H1 (cell line): ENCODE results near the gene RCOR2. TPM values are rescaled to one million over a fixed set of nuclear protein-coding genes. Genes with fewer than 3 reads are reported as not detected.

ENCODE experiments used
- CTCF ChIA-PET: fragments of 300-600 bp; sonication (Branson Sonifier 250); formaldehyde crosslinking; loops from one replicate; lab custom pipeline; 2021; ENCODE audit not compliant: partially characterized antibody; lab: Charles Lee
- POLR2A ChIA-PET: fragments of 300-600 bp; sonication (Branson Sonifier 250); formaldehyde crosslinking; loops from one replicate; lab custom pipeline; 2021; ENCODE audit warnings: inconsistent platforms; ENCODE audit not compliant: partially characterized antibody; lab: Charles Lee
- DNase-seq, 2 experiments: peaks; one replicate each; pipeline versions ENCODE4 v3.0.0 to v3.0.0-alpha.2; 2010 to 2022; ENCODE audit warnings: low spot score in 2 of 2, low read depth in 1 of 2, mixed read lengths in 1 of 2
- FAIRE-seq: peaks from 2 replicates; lab custom pipeline; 2011; peaks lifted over from hg19 to GRCh38; lab: Jason Lieb, UNC
- H2AFZ ChIP-seq: 2 replicates; pipeline ENCODE4 v1.8.1; 2012; ENCODE audit warnings: low read length, inconsistent platforms
- H2AK5ac ChIP-seq: 2 replicates; pipeline ENCODE4 v1.6.1; 2013; ENCODE audit warnings: low read depth, low read length
- H2BK120ac ChIP-seq: replicated peaks from 2 replicates; pipeline ENCODE3; 2013; ENCODE audit warnings: low read depth, low read length, inconsistent platforms
- H2BK12ac ChIP-seq: 2 replicates; pipeline ENCODE4 v1.6.1; 2013; ENCODE audit warnings: low read depth, low read length
- H2BK15ac ChIP-seq: 2 replicates; pipeline ENCODE4 v1.6.1; 2013; ENCODE audit warnings: low read length
- H2BK20ac ChIP-seq: 2 replicates; pipeline ENCODE4 v1.6.1; 2013; ENCODE audit warnings: low read length
- H2BK5ac ChIP-seq: 2 replicates; pipeline ENCODE4 v1.6.1; 2013; ENCODE audit warnings: low read depth, low read length
- H3K14ac ChIP-seq: 2 replicates; pipeline ENCODE4 v1.6.1; 2013; ENCODE audit warnings: inconsistent platforms; ENCODE audit not compliant: insufficient read length
- H3K18ac ChIP-seq: 2 replicates; pipeline ENCODE4 v1.6.1; 2013; ENCODE audit warnings: low read length; ENCODE audit errors: extremely low read depth
- H3K23ac ChIP-seq: 2 replicates; pipeline ENCODE4 v1.6.1; 2013; ENCODE audit warnings: inconsistent platforms; ENCODE audit not compliant: insufficient read length
- H3K23me2 ChIP-seq: 2 replicates; pipeline ENCODE4 v1.6.1; 2013; ENCODE audit warnings: low read depth, low read length
- H3K27ac ChIP-seq: 2 replicates; pipeline ENCODE4 v1.6.1; 2011; ENCODE audit warnings: low read depth, low read length, inconsistent platforms
- H3K27me3 ChIP-seq, 4 experiments: replicated peaks in 1 of 4; 1 replicate in 1 of 4; 2 replicates in 3 of 4; pipeline versions ENCODE4 v1.6.1 to v1.8.1; 2011 to 2013; ENCODE audit warnings: low read length in 3 of 4, mild to moderate bottlenecking in 3 of 4, inconsistent platforms in 2 of 4, mixed read lengths in 2 of 4, moderate library complexity in 1 of 4; ENCODE audit not compliant: control insufficient read depth in 3 of 4, insufficient read depth in 3 of 4; ENCODE audit errors: extremely low read depth in 1 of 4
- H3K36me3 ChIP-seq, 4 experiments: 2 replicates each; pipeline versions ENCODE4 v1.6.1 to v1.8.1; 2011 to 2013; ENCODE audit warnings: mild to moderate bottlenecking in 4 of 4, low read length in 3 of 4, moderate library complexity in 2 of 4, control low read depth in 1 of 4, inconsistent platforms in 1 of 4; ENCODE audit not compliant: insufficient read depth in 4 of 4, control insufficient read depth in 2 of 4
- H3K4ac ChIP-seq: replicated peaks from 2 replicates; pipeline ENCODE3; 2013; ENCODE audit warnings: low read length, low read depth, mixed read lengths, inconsistent platforms; ENCODE audit not compliant: insufficient read length
- H3K4me1 ChIP-seq, 4 experiments: replicated peaks in 1 of 4; 1 replicate in 1 of 4; 2 replicates in 3 of 4; pipeline versions ENCODE4 v1.6.1 to v1.8.1; 2011 to 2013; ENCODE audit warnings: low read length in 3 of 4, inconsistent platforms in 2 of 4, mixed read lengths in 1 of 4; ENCODE audit not compliant: insufficient read depth in 4 of 4, control insufficient read depth in 3 of 4
- H3K4me2 ChIP-seq, 2 experiments: 2 replicates each; pipeline versions ENCODE4 v1.6.1 to v1.8.1; 2011 to 2013; ENCODE audit warnings: low read depth in 2 of 2, low read length in 2 of 2, control low read depth in 1 of 2, inconsistent platforms in 1 of 2, mild to moderate bottlenecking in 1 of 2; ENCODE audit not compliant: insufficient read depth in 1 of 2
- H3K4me3 ChIP-seq, 4 experiments: fragments of 200-600, 300-600 bp in 1 of 4; sonication (generic), shearing (Covaris generic), sonication (Bioruptor Twin) in 1 of 4; 2 replicates each; pipeline versions ENCODE4 v1.5.1 to v1.8.1; 2011 to 2016; ENCODE audit warnings: low read length in 4 of 4, low read depth in 3 of 4, control low read depth in 2 of 4, inconsistent platforms in 2 of 4, mild to moderate bottlenecking in 2 of 4, mixed read lengths in 1 of 4, moderate library complexity in 1 of 4; ENCODE audit not compliant: insufficient read depth in 2 of 4; ENCODE audit errors: extremely low read depth in 1 of 4
- H3K56ac ChIP-seq: replicated peaks from 2 replicates; pipeline ENCODE3; 2013; ENCODE audit warnings: low read depth, mild to moderate bottlenecking, mixed read lengths, low read length, inconsistent platforms; ENCODE audit not compliant: insufficient read length
- H3K79me1 ChIP-seq: 2 replicates; pipeline ENCODE4 v1.6.1; 2013; ENCODE audit warnings: low read depth, low read length, control low read depth
- H3K79me2 ChIP-seq, 2 experiments: 2 replicates each; pipeline versions ENCODE4 v1.6.1 to v1.8.1; 2012 to 2013; ENCODE audit warnings: low read length in 2 of 2, mild to moderate bottlenecking in 2 of 2, inconsistent platforms in 1 of 2; ENCODE audit not compliant: insufficient read depth in 2 of 2, control insufficient read depth in 1 of 2
- H3K9ac ChIP-seq, 4 experiments: replicated peaks in 1 of 4; 1 replicate in 1 of 4; 2 replicates in 3 of 4; pipeline versions ENCODE4 v1.6.1 to v1.8.1; 2011 to 2013; ENCODE audit warnings: low read depth in 3 of 4, low read length in 3 of 4, control low read depth in 2 of 4, mild to moderate bottlenecking in 2 of 4, moderate library complexity in 2 of 4, inconsistent platforms in 1 of 4; ENCODE audit errors: extremely low read depth in 1 of 4
- H3K9me3 ChIP-seq, 2 experiments: 2 replicates each; pipeline versions ENCODE4 v1.6.1 to v1.8.1; 2012 to 2013; ENCODE audit warnings: mild to moderate bottlenecking in 2 of 2, moderate library complexity in 2 of 2, control low read depth in 1 of 2, inconsistent platforms in 1 of 2, low read depth in 1 of 2, low read length in 1 of 2, mixed read lengths in 1 of 2; ENCODE audit not compliant: insufficient read depth in 2 of 2
- H4K20me1 ChIP-seq, 2 experiments: replicated peaks in 1 of 2; 2 replicates each; pipeline versions ENCODE3 to v1.8.1; 2011 to 2013; ENCODE audit warnings: inconsistent platforms in 2 of 2, low read length in 2 of 2, mild to moderate bottlenecking in 1 of 2; ENCODE audit not compliant: insufficient read depth in 2 of 2, control insufficient read depth in 1 of 2
- H4K5ac ChIP-seq: 2 replicates; pipeline ENCODE4 v1.6.1; 2013; ENCODE audit warnings: low read length, low read depth, mixed read lengths, inconsistent platforms; ENCODE audit not compliant: insufficient read length
- H4K8ac ChIP-seq: 2 replicates; pipeline ENCODE4 v1.8.0; 2013; ENCODE audit warnings: mild to moderate bottlenecking, moderate library complexity, low read length, inconsistent platforms; ENCODE audit not compliant: insufficient read depth; ENCODE audit errors: extremely low read depth
- H4K91ac ChIP-seq: replicated peaks from 2 replicates; pipeline ENCODE3; 2013; ENCODE audit warnings: low read length, mixed read lengths, inconsistent platforms; ENCODE audit not compliant: insufficient read length
- BCL11A ChIP-seq, 2 experiments: IDR thresholded peaks; one replicate each; pipeline ENCODE4 v1.6.1; 2011; ENCODE audit warnings: low read depth in 2 of 2, low read length in 2 of 2, mild to moderate bottlenecking in 2 of 2
- CHD1 ChIP-seq: IDR thresholded peaks from 2 replicates; pipeline ENCODE4 v1.6.1; 2012; ENCODE audit warnings: low read depth, low read length, improper control_type of control experiment
- GTF2F1 ChIP-seq: IDR thresholded peaks from 2 replicates; pipeline ENCODE4 v1.6.1; 2012; ENCODE audit warnings: low read depth, low read length, improper control_type of control experiment, borderline replicate concordance
- SUZ12 ChIP-seq: fragments of 200-600 bp; sonication (generic); IDR thresholded peaks from 2 replicates; pipeline ENCODE4 v1.6.1; 2012; ENCODE audit warnings: mild to moderate bottlenecking, inconsistent platforms, low read length, moderate library complexity, mixed read lengths
- TEAD4 ChIP-seq: IDR thresholded peaks from 2 replicates; pipeline ENCODE4 v1.6.1; 2012; ENCODE audit warnings: low read depth, low read length, inconsistent platforms, mixed read lengths
- WGBS, 2 experiments: shearing (Covaris generic) in 1 of 2; methylation state at CpG; one replicate each; pipeline versions ENCODE4 v1.1.6 to v1.1.7; 2013 to 2015; ENCODE audit warnings: low lambda C conversion rate in 2 of 2, mixed read lengths in 2 of 2, inconsistent platforms in 1 of 2, low coverage in 1 of 2, missing lambda C conversion rate in 1 of 2; ENCODE audit not compliant: insufficient replicate concordance in 2 of 2, insufficient coverage in 1 of 2, insufficient read length in 1 of 2; ENCODE audit errors: extremely low coverage in 1 of 2, missing lambda C conversion rate in 1 of 2; 5-methylcytosine and 5-hydroxymethylcytosine counted together
- polyA plus RNA-seq, 7 experiments: library from polyadenylated mRNA; depleted of rRNA in 3 of 7; stranded (reverse) in 5 of 7; unstranded in 2 of 7; fragments of >200 nt in 5 of 7; fragments of 200-250 nt in 2 of 7; gene quantifications; 1 replicate in 5 of 7; 2 replicates in 1 of 7; 4 replicates in 1 of 7; pipeline versions ENCODE4 v1.2.1 to v1.2.3, GENCODE V29; 2011 to 2013; ENCODE audit warnings: missing spikeins in 2 of 7, mixed read lengths in 2 of 7
- total RNA-seq: library from RNA; stranded (reverse); fragmentation: NEBNext Ultra II Directional; extraction: Animal tissue kit (Norgen Biotek cat#: 25700); gene quantifications from 2 replicates; pipeline ENCODE4 v1.2.1, GENCODE V29; 2021

Gene RCOR2
- total and polyA plus RNA-seq, 2 of the 8 experiments (the other 6 are each of a cell fraction or from before 2014, with no cell fraction given) = 54.6 to 78.0 TPM

GRCh38 chr11:63933459-63933858, 16.5 kb upstream of the RCOR2 start:
- Histone ChIP-seq H4K5ac (no peak overlapping the region), H3K27ac (no peak overlapping the region), H3K36me3 (no peaks in the 10 kb centered on the region), H3K9me3 (no peaks in the 10 kb centered on the region), H3K18ac (no peak overlapping the region), H4K91ac (no peak overlapping the region), H3K23me2 (peaks cover 5% of the 10 kb centered on the region), H2BK5ac (no peak overlapping the region), H3K56ac (no peak overlapping the region), H2BK12ac (peak overlapping the region; percentile 39; the same call in 1 of the 2 replicates), H3K14ac (no peak overlapping the region), H2AK5ac (peak overlapping the region; percentile 28; the same call in 1 of the 2 replicates), H3K4me2 (no peak overlapping the region), H3K9ac (no peak overlapping the region), H3K4me3 (no peak overlapping the region), H4K8ac (no peak overlapping the region), H2BK120ac (no peak overlapping the region), H3K79me1 (no peaks in the 10 kb centered on the region), H3K23ac (no peak overlapping the region), H4K20me1 (no peaks in the 10 kb centered on the region), H2BK20ac (no peak overlapping the region), H2AFZ (no peak overlapping the region), H3K79me2 (no peaks in the 10 kb centered on the region), H2BK15ac (peak overlapping the region; percentile 88; the same call in 1 of the 2 replicates), H3K4ac (no peak overlapping the region), H3K4me1 (peaks cover 0 to 4% (median 0%) of the 10 kb centered on the region in 4 experiments; a peak in 1 of 7 replicates), H3K27me3 (peaks cover 0 to 3% (median 2%) of the 10 kb centered on the region in 4 experiments; a peak in 3 of 7 replicates)
- no peak for DNase-seq
- 94% methylated on average over 1 of the region's 1 CpG; no CpG with 5 or more reads in 1 of the 2 experiments for WGBS, 2 experiments
- POLR2A ChIA-PET = interaction anchor here (11.5 kb wide), 1 partner anchor 16 kb away, joined by 173 read pairs; the partner anchor contains the start of gene RCOR2
- TF ChIP-seq TEAD4 = no peak
- TF ChIP-seq SUZ12 = no peak
- TF ChIP-seq CHD1 = no peak
- TF ChIP-seq BCL11A (IDR thresholded peaks at IDR 0.05; ENCODE audit: low read depth in 2 of 2, low read length in 2 of 2) = no peak
- no peak for TF ChIP-seq GTF2F1
- no peak for FAIRE-seq
- CTCF ChIA-PET = interaction anchor here (1.0 to 7.1 kb wide), 10 partner anchors 11 to 214 kb away, joined by 3 to 129 read pairs (median 10); partner anchors contain the start of gene RCOR2
